A673 (cell line): Measurements from ENCODE around the gene SLC2A13. TPM values are rescaled to one million over a fixed set of nuclear protein-coding genes. Genes with fewer than 3 reads are reported as not detected.
"Not testable (repeated sequence)": the region's sequence is repeated elsewhere in the genome, so short reads cannot be mapped to it uniquely, and the experiment has no call there.

Experiments used
- BruUV-seq: library from RNA; stranded (reverse); fragments of 400-500 nt; replicated peaks from 2 replicates; lab custom pipeline; 2021; lab: Mats Ljungman, UMichigan
- CTCF ChIA-PET: fragments of 300-600 bp; sonication (Branson Sonifier 250); formaldehyde crosslinking; loops from one replicate; lab custom pipeline; 2022; ENCODE audit warnings: antibody characterized with exemption; lab: Charles Lee
- POLR2A ChIA-PET: fragments of 300-600 bp; sonication (Branson Sonifier 250); formaldehyde crosslinking; loops from one replicate; lab custom pipeline; 2022; ENCODE audit warnings: antibody characterized with exemption; ENCODE audit not compliant: low non-redundant PET; lab: Charles Lee
- DNase-seq: peaks from one replicate; pipeline ENCODE4 v3.0.0-alpha.2; 2015; ENCODE audit warnings: low spot score
- H3K27ac ChIP-seq: fragments of 200-600 bp; sonication (generic); 2 replicates; pipeline ENCODE4 v1.5.1; 2016; ENCODE audit warnings: mixed run types, low read depth, mild to moderate bottlenecking, mixed read lengths, antibody characterized with exemption, low read length; ENCODE audit not compliant: poor library complexity, severe bottlenecking
- H3K27me3 ChIP-seq: fragments of 200-600 bp; sonication (generic); replicated peaks from 2 replicates; pipeline ENCODE4 v1.6.1; 2017; ENCODE audit warnings: mixed run types, low read depth, mild to moderate bottlenecking, mixed read lengths, antibody characterized with exemption, low read length; ENCODE audit not compliant: insufficient read depth, poor library complexity
- H3K36me3 ChIP-seq: fragments of 200-600 bp; sonication (generic); 2 replicates; pipeline ENCODE4 v1.6.1; 2016; ENCODE audit warnings: mixed run types, mild to moderate bottlenecking, mixed read lengths, antibody characterized with exemption, low read length; ENCODE audit not compliant: insufficient read depth, poor library complexity, severe bottlenecking
- H3K4me1 ChIP-seq: fragments of 200-600 bp; sonication (generic); 2 replicates; pipeline ENCODE4 v1.6.1; 2017; ENCODE audit warnings: mixed run types, mild to moderate bottlenecking, mixed read lengths, antibody characterized with exemption, low read length; ENCODE audit not compliant: insufficient read depth, poor library complexity, severe bottlenecking
- H3K4me3 ChIP-seq: fragments of 200-600 bp; sonication (generic); 2 replicates; pipeline ENCODE4 v1.5.1; 2016; ENCODE audit warnings: low read depth, mixed run types, mild to moderate bottlenecking, mixed read lengths, low read length; ENCODE audit not compliant: poor library complexity, severe bottlenecking
- H3K9me3 ChIP-seq: fragments of 200-600 bp; sonication (generic); 2 replicates; pipeline ENCODE4 v1.6.1; 2016; ENCODE audit warnings: mixed run types, low read depth, mild to moderate bottlenecking, mixed read lengths, antibody characterized with exemption, low read length; ENCODE audit not compliant: poor library complexity, severe bottlenecking
- EZH2 ChIP-seq: fragments of 200-600 bp; sonication (generic); IDR thresholded peaks from 2 replicates; pipeline ENCODE4 v1.6.1; 2017; ENCODE audit warnings: borderline replicate concordance, low read depth, mild to moderate bottlenecking, mixed read lengths, antibody characterized with exemption, low read length; ENCODE audit not compliant: poor library complexity, severe bottlenecking
- intact Hi-C: fragments of 100-400 bp; cut with micrococcal nuclease; formaldehyde crosslinking; loops from one replicate; pipeline ENCODE4 v1.10.0; 2022; ENCODE audit not compliant: unreplicated experiment
- total RNA-seq: library from RNA; stranded (reverse); gene quantifications from 2 replicates; pipeline ENCODE4 v1.2.3, GENCODE V29; 2021
- TF ChIP-seq, protein P1 (sequence below): fragments of 300-800, 200-600 bp; sonication (generic); conservative IDR thresholded peaks from 2 replicates; pipeline ENCODE4 v1.5.1; 2017; ENCODE audit warnings: low read depth, mild to moderate bottlenecking, antibody characterized with exemption, low read length, moderate library complexity, mixed read lengths

SLC2A13 gene
- total RNA-seq, 1 experiment from 2014 or later, result 9.1 TPM

DNA sequence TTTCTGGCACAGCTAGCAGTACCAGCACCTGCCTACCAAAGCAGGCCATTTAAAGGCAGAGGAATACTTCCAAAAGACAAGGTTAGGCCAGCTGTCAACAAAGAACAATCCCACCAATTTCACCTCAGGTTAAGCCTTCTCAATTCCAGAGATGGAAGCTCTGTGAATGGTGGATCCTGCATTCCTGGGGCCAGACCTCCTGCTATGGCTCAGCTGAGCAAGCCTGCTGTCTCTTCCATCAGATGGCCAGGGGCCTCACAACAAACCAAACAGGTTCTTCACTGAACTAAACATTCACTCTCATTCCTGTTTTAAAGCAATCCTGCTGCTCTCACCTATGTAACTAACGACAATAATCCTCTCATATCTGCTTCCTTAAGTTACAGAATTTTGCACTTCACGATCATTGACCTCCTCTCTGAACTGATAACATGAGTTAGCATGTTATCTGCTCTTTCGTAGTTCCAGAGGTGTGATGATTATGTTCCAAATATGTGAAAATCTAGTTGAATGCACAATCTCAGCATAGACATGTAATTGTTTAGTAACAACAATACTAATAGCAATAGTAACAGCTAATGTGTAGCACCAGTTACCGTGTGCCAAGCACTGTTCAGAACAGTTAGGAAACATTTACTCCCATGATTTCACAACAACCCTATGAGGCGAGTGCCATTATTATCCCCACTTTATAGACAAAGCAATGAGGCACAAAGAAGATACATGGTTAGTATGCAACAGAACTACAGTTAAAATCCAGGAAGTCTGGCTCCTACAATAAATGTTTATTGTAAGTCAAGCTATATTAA, 73.2 kb downstream of the SLC2A13 start:
- no TSS peak for BruUV-seq
- no peak for TF ChIP-seq EZH2
- TF ChIP-seq, protein P1, sequence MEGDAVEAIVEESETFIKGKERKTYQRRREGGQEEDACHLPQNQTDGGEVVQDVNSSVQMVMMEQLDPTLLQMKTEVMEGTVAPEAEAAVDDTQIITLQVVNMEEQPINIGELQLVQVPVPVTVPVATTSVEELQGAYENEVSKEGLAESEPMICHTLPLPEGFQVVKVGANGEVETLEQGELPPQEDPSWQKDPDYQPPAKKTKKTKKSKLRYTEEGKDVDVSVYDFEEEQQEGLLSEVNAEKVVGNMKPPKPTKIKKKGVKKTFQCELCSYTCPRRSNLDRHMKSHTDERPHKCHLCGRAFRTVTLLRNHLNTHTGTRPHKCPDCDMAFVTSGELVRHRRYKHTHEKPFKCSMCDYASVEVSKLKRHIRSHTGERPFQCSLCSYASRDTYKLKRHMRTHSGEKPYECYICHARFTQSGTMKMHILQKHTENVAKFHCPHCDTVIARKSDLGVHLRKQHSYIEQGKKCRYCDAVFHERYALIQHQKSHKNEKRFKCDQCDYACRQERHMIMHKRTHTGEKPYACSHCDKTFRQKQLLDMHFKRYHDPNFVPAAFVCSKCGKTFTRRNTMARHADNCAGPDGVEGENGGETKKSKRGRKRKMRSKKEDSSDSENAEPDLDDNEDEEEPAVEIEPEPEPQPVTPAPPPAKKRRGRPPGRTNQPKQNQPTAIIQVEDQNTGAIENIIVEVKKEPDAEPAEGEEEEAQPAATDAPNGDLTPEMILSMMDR, result no peak
- Histone ChIP-seq H3K36me3 (no peaks in the 10 kb centered on the region), H3K27ac (no peak overlapping the region), H3K4me1 (peaks cover 3% of the 10 kb centered on the region), H3K9me3 (no peaks in the 10 kb centered on the region), H3K4me3 (no peak overlapping the region), H3K27me3 (no peaks in the 10 kb centered on the region)
- intact Hi-C loops, result no loop called here
- CTCF ChIA-PET, result interaction anchor here (1.5 kb wide), 1 partner anchor 21 kb away, joined by 3 read pairs; no protein-coding TSS in a partner anchor
- POLR2A ChIA-PET, result no interaction called here
- DNase-seq, result no peak

DNA sequence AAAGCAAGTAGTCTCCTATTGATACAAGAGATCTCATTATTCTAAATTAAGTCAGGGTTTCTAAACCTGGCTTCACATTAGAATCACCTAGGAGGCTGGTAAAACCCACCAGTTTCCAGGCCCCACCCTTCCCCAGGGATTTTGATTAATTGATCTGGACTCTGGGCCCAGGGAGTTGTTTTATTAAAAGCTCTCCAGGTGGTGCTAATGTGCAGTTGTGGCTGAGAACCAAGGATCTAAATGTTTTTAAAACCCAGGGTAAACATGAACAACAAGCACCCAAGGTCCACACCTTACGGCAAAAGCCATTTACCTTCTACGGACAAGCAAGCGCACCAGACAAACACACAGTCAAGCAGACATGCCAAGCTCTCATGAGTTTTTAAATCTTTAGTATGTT, 73.9 kb downstream of the SLC2A13 start:
- ChIA-PET CTCF (no interaction called here), POLR2A (no interaction called here)
- H3K27me3 ChIP-seq, result no peaks in the 10 kb centered on the region
- H3K27ac ChIP-seq, result no peak overlapping the region
- H3K36me3 ChIP-seq, result no peaks in the 10 kb centered on the region
- DNase-seq, result no peak
- BruUV-seq, result no TSS peak
- TF ChIP-seq, protein P1, result no peak
- TF ChIP-seq EZH2, result no peak
- peaks cover 3% of the 10 kb centered on the region for H3K4me1 ChIP-seq
- intact Hi-C loops, result no loop called here
- no peaks in the 10 kb centered on the region for H3K9me3 ChIP-seq
- H3K4me3 ChIP-seq, result no peak overlapping the region

DNA sequence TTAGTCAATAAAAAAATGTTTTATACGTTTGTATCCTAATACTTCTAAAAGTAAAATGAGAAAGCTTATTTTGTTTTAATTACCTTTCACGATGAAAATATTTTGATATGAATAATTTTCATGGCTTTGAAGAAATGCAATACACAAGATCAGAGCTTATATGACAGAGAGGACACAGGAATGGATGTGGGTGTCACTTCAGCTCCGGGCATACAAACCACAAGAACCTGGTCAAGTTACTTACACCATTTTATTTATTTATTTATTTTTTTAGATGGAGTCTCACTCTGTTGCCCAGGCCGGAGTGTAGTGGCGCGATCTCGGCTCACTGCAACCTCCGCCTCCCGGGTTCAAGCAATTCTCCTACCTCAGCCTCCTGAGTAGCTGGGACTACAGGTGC, 74.9 kb downstream of the SLC2A13 start:
- H3K36me3 ChIP-seq, H3K27me3 ChIP-seq, H3K4me3 ChIP-seq, BruUV-seq, H3K27ac ChIP-seq, H3K4me1 ChIP-seq, intact Hi-C loops, H3K9me3 ChIP-seq, DNase-seq, CTCF ChIA-PET, POLR2A ChIA-PET: not testable (repeated sequence)
